ENCODE results near the gene TMEM132C.
"Not testable (repeated sequence)": the region's sequence is repeated elsewhere in the genome, so short reads cannot be mapped to it uniquely, and the experiment has no call there.

The TMEM132C gene

GRCh38 chr12:128267131-128267622, at the start of gene TMEM132C:
TSS of gene TMEM132C (plus strand) at chr12:128267170. CDS start at chr12:128267403, 233 bp downstream.
- no peak for DNase-seq (ENCODE audit: low read depth)

- no peak for DNase-seq (ENCODE audit: low read depth)
Measured at GRCh38 chr12:128224226-128224625, 42.7 kb upstream of the TMEM132C start.

GRCh38 chr12:128228581-128228980, 38.4 kb upstream of the TMEM132C start:
- DNase-seq (ENCODE audit: low read depth): no peak

- no peak for DNase-seq (ENCODE audit: low read depth)
Measured at GRCh38 chr12:128235635-128236417, 31.1 kb upstream of the TMEM132C start.

DNA sequence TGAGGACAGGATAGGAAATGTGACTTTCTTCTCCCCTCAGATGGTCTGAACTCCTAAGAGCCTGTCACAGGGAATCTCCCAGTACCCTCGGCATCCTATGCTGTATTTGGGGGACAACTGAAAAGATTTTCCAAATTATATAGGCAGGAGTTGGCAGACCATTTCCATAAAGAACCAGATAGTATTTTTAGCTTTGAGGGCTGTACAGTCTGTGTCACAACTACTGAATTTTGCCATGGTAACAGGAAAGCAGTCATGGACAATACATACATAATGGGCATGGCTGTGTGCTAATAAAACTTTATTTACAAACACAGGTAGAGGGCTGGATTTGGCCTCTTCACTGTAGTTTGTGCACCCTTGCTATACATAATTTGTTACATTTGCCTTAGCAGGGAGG, 30.4 kb upstream of the TMEM132C start:
- DNase-seq (ENCODE audit: low read depth): no peak

- no peak for DNase-seq (ENCODE audit: low read depth)
Measured at GRCh38 chr12:128240745-128241144, 26.2 kb upstream of the TMEM132C start.

GRCh38 chr12:128245121-128245520, 21.8 kb upstream of the TMEM132C start:
- no peak for DNase-seq (ENCODE audit: low read depth)

DNA sequence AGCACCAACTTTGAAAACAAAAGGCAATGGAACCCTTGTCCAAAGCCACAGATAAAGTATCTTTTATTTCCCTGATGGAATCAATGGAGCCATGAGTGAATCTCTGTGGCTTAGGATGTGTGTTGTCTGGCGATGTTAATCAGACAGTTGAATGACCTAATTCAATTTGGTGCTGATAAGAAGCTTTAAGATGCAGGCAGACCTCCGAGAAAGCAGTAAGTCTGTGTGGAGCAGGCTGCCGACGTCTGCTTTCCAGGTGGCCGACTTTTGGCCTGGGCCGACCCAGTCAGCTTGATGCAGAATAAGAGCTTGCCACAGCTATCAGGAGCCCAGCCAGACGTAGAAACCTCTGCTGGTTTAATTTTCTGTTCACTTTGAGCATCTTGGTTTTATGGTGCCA, 21.1 kb upstream of the TMEM132C start:
- DNase-seq (ENCODE audit: low read depth): no peak

- DNase-seq (ENCODE audit: low read depth): no peak
Measured at GRCh38 chr12:128250096-128250495, 16.9 kb upstream of the TMEM132C start.

DNA sequence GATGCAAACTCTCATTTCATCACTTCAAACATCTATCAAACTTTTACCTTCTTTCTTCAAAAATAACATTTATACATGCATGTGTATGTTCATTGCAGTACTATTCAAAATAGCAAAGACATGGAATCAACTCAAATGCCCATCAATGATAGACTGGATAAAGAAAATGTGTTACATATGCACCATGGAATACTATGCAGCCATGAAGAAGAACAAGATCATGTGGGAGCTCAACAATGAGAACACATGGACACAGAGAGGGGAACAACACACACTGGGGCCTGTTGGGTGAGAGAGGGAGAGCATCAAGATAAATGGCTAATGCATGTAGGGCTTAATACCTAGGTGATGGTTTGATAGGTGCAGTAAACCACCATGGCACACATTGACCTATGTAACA, 13.1 kb upstream of the TMEM132C start:
- DNase-seq (ENCODE audit: low read depth): not testable (repeated sequence)

DNA sequence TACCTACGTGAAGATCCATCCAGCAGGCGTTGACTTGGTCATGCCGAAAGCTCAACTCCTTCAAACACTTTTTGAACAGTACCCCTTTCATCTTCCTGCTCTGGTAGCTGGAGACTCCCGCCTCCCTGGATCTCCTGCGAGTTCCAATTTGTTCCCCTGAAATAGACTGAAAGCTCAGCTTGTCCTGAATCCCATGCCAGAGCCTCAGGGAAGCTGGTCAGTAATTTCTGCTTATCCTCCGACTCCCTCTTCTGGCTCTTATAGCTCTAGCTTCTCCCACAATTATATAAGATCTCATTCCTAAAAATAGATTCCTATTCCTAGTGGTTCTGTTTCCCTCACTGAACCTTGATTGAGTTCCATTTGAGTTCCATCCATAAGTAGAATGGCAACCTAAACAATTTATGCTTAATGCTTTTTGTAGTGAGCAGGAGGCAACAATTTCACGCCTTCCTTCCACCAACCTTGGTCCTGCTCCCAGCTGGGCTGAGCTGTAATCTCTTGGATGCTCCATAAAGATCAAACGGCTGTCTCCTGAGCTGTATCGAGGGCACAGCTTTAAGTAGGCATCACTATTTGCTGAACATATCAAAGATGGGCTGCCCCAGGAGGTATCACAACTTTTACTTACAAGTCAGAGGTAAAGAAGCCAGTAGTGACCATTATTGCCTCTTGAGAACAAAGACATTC, 8.0 kb upstream of the TMEM132C start:
- no peak for DNase-seq (ENCODE audit: low read depth)

- no peak for DNase-seq (ENCODE audit: low read depth)
Measured at GRCh38 chr12:128259556-128260070, 7.4 kb upstream of the TMEM132C start.

DNA sequence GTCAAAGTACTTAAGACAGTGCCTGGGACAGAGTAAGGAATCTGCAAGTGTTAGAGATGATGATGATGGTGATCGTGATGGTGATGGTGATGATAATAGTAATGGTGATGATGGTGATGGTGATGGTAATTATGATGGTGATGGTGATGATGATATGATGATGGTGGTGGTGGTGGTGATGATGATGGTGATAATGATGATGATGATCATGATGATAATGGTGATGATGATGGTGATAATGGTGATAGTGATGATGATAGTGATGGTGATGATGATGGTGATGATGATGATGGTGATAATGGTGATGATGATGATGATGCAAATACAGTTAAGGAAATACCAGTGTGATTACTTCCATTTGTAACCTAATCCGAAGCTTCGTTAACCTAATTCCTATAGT, 5.2 kb upstream of the TMEM132C start:
- no peak for DNase-seq (ENCODE audit: low read depth)

- DNase-seq (ENCODE audit: low read depth): no peak
Measured at GRCh38 chr12:128265566-128265965, 1.4 kb upstream of the TMEM132C start.

DNA sequence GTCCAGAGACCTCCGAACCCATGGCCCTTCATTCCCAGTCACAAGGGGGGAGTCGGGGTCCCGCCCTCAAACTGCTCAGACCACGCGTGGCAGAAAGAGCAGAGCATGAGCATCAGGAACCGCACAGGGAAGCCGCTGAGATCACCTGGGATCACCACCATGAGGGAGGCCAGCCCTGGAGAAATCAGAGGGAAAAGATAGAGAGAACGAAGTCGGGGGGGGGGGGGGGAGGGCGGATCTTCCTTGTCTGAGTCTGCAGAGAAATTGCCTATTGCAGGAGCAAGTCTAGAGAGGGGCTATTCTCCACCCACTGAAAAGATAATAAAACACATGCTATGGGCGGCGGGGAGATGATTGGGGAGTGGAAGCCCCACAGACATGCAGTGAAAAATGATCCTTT, 884 bp upstream of the TMEM132C start:
- no peak for DNase-seq (ENCODE audit: low read depth)

DNA sequence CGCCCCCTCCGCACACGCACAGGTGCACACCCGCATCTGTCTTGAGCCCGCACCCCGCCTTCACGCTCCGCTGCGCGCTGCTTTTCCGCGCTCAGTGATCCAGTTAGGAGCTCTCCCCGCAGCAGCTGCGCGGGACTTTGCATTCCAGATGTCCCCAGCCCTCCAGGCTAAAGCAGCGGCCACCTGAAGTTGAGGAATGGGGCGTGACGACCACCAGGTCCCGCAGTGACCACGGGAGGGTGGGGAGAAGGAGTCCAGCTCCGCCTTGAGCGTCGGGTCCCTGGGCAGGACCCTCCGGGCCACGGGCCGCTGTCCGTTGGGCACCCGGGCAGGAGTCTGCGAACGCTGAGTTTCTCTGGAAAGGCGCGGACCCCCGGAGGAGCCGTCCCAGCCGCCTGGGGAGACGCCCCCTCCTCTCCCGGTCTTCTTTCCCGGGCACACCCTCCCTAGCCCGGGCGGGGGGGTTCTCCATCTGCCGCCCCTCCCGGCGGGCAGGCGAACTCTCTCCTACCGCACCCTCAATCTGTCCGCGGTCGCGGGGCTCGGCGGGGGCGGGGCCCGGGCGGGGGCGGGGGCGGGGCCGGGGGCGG, 334 bp upstream of the TMEM132C start:
- DNase-seq (ENCODE audit: low read depth): no peak

GRCh38 chr12:128267651-128268378, 845 bp downstream of the TMEM132C start:
- no peak for DNase-seq (ENCODE audit: low read depth)

DNA sequence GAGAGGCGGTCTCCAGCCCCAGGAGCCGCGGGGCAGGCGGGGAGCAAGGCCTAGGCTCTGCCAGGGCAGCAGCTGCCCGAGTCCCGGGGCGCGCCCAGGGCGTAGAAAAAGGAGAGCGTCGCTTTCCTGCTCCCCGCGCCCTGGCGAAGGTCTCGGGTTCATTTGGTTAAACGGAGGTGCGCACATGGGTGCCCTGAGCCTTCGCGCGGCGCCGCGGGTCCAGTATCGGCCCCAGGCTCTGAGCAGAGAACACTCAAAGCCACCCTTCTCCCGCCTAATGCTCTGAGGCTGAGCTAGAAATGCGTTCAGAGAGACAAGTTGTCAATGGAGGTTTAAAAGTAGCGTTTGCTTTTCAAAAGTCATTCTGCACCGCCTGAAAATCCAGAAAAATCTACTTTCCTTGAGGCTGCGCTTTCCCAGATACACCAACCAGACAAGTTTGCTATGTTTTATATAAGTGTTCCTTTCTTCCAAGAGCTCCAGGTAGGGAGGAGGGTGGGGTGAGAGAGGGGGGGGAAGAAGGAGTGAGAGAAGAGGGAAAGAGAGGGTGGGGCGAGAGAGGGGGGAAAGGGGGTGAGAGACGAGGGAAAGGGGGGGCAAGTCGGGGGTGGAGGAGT, 1.5 kb downstream of the TMEM132C start:
- no peak for DNase-seq (ENCODE audit: low read depth)

DNA sequence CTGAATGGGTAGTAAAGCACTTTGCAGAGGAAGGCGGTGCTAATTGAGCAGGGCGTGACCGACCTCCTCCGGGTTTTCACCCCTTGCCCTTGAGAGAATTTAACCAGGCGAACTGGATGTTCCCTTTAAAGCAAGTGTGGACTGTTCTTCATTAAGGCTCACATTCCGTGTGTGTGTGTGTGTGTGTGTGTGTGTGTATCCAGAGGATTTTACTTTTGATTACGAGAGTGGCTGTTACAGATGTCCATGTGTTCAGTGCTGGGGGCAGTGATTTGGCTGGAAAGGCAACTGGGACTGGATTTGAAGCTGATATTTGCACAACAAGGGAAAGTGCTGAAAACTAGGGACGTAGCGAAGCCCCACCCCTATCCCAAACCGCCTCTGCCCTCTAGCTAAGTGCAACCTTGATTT, 2.2 kb downstream of the TMEM132C start:
- no peak for DNase-seq (ENCODE audit: low read depth)

DNA sequence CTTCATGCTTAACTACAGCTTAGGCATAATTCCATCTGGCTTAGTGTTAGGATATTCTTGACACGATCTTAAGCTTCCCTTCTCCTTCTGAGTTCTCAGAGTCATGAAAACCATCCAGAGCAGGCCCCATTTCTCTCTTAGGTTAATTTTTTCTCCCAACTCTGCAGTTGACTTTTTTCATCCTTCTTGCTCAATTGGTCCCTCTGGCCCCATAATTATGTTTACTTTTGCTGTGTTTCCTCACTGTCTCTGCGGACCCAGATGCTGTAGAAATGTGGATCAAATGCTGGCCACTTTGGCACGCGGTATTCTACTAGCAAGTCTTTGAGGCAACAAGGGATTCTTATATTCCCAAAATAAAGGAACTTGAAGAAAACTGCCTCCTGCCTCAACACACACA, 9.5 kb downstream of the TMEM132C start:
- no peak for DNase-seq (ENCODE audit: low read depth)

- DNase-seq (ENCODE audit: low read depth): no peak
Measured at GRCh38 chr12:128286970-128287369, 20.0 kb downstream of the TMEM132C start.

DNA sequence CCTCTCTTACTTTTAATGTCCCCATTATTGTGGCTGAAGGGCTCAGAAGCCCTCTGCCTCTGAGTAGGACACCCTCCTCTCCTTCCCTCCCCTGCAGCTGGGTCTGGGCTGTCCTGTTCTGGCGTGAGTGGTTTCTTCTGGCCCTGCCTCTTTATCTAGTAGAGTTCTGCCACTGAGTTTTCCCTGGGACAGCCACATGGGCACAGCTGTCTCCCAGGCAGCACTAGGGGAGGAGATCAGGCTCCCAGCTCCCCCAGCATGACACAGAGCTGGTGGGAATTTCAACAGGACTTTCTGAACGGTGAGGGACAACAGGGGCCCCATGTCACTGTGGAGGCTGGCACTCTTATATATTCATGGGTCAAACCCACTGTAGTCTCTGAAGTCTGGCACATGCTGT, 21.4 kb downstream of the TMEM132C start:
- no peak for DNase-seq (ENCODE audit: low read depth)
